OCI-M2 (cell line): ENCODE data around the gene ELP4.
"Not testable (repeated sequence)": the region's sequence is repeated elsewhere in the genome, so short reads cannot be mapped to it uniquely, and the experiment has no call there.

ENCODE experiments used
- DNase-seq: peaks from one replicate; lab custom pipeline; 2025; ENCODE audit not compliant: unreplicated experiment; lab: John Stamatoyannopoulos, UW

The ELP4 gene

GRCh38 chr11:31692466-31692865, 182.9 kb downstream of the ELP4 start:
- no peak for DNase-seq

GRCh38 chr11:31697049-31697448, 187.5 kb downstream of the ELP4 start:
- not testable (repeated sequence) for DNase-seq

- no peak for DNase-seq
Observed at GRCh38 chr11:31699066-31699465, 189.5 kb downstream of the ELP4 start.

- no peak for DNase-seq
Observed at GRCh38 chr11:31702966-31703365, 193.4 kb downstream of the ELP4 start.

GRCh38 chr11:31706357-31706756, 196.8 kb downstream of the ELP4 start:
- DNase-seq, result no peak

GRCh38 chr11:31711137-31711536, 201.6 kb downstream of the ELP4 start:
- DNase-seq, result no peak

- no peak for DNase-seq
Observed at GRCh38 chr11:31712851-31713250, 203.3 kb downstream of the ELP4 start.

GRCh38 chr11:31714840-31715239, 205.3 kb downstream of the ELP4 start:
- no peak for DNase-seq

- DNase-seq, result no peak
Observed at GRCh38 chr11:31720225-31720624, 210.7 kb downstream of the ELP4 start.

- no peak for DNase-seq
Observed at GRCh38 chr11:31720671-31721365, 211.3 kb downstream of the ELP4 start.

GRCh38 chr11:31722754-31723153, 213.2 kb downstream of the ELP4 start:
- DNase-seq, result no peak

GRCh38 chr11:31725176-31725575, 215.6 kb downstream of the ELP4 start:
- no peak for DNase-seq

GRCh38 chr11:31728432-31728831, 218.9 kb downstream of the ELP4 start:
- DNase-seq, result no peak

GRCh38 chr11:31740131-31740530, 230.6 kb downstream of the ELP4 start:
- no peak for DNase-seq

GRCh38 chr11:31740731-31741368, 231.3 kb downstream of the ELP4 start:
- not testable (repeated sequence) for DNase-seq

- no peak for DNase-seq
Observed at GRCh38 chr11:31747581-31747980, 238.0 kb downstream of the ELP4 start.

- DNase-seq, result no peak
Observed at GRCh38 chr11:31757260-31757835, 247.8 kb downstream of the ELP4 start.

GRCh38 chr11:31761636-31762035, 252.1 kb downstream of the ELP4 start:
- DNase-seq, result no peak

- DNase-seq, result no peak
Observed at GRCh38 chr11:31763296-31763695, 253.7 kb downstream of the ELP4 start.

- DNase-seq, result no peak
Observed at GRCh38 chr11:31764261-31764660, 254.7 kb downstream of the ELP4 start.

GRCh38 chr11:31764766-31765165, 255.2 kb downstream of the ELP4 start:
- no peak for DNase-seq

GRCh38 chr11:31767066-31767465, 257.5 kb downstream of the ELP4 start:
- no peak for DNase-seq
